GM23248 (cell line): ENCODE data around the gene ALG9.

ENCODE experiments used
- EZH2 ChIP-seq: fragments of 200-600 bp; sonication (generic); IDR thresholded peaks from 2 replicates; pipeline ENCODE4 v1.6.1; 2018; ENCODE audit warnings: antibody characterized with exemption, mild to moderate bottlenecking; ENCODE audit not compliant: insufficient read depth, poor library complexity, severe bottlenecking
- EZH2phosphoT487 ChIP-seq: fragments of 200-600 bp; sonication (generic); IDR thresholded peaks from 2 replicates; pipeline ENCODE4 v1.6.1; 2018; ENCODE audit warnings: antibody characterized with exemption, moderate library complexity, mild to moderate bottlenecking, low read depth; ENCODE audit not compliant: insufficient read depth

DNA sequence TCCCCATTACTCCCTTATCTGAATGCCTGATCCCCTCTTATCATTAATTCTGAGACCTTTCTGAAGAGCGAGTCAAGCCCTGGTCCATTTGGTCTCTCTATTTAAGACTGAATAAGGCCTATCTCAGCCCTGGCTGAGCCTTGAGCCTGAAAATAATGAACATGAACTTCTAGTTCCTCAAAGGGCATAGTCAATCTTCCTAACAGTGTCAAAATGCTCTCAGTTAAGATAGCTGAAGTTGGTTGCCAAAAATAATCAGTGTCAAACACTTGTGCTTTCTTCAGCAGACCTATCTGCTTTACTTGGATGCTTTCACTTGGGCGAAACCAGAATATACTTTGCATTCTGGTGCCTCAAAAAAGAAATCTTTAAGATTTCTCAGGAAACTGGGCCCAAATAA, 62.5 kb downstream of the ALG9 start:
- no peak for TF ChIP-seq EZH2phosphoT487
- TF ChIP-seq EZH2, result no peak
